RWPE2 (cell line): ENCODE measurements around the gene IRF2.

Experiments
- ATAC-seq: fragments of 200-7000 bp; cut with Tn5 transposase; 3 replicates; pipeline ENCODE4 v1.9.1; 2021; ENCODE audit warnings: low read depth
- DNase-seq: peaks from one replicate; pipeline ENCODE4 v3.0.0-alpha.2; 2020; ENCODE audit warnings: low spot score
- H3K27ac ChIP-seq: fragments of 450-650 bp; 2 replicates; pipeline ENCODE4 v1.5.1; 2017; ENCODE audit warnings: mild to moderate bottlenecking; ENCODE audit not compliant: poor library complexity, severe bottlenecking
- H3K27me3 ChIP-seq: fragments of 250-450 bp; sonication (Bioruptor Pico); 2 replicates; pipeline ENCODE4 v1.5.1; 2021; ENCODE audit warnings: mild to moderate bottlenecking, moderate library complexity; ENCODE audit not compliant: insufficient read depth, poor library complexity, severe bottlenecking
- H3K36me3 ChIP-seq: fragments of 250-450 bp; sonication (Bioruptor Pico); 2 replicates; pipeline ENCODE4 v1.5.1; 2020; ENCODE audit warnings: low read depth, mild to moderate bottlenecking, moderate library complexity
- H3K4me1 ChIP-seq: fragments of 250-450 bp; sonication (Bioruptor Pico); 2 replicates; pipeline ENCODE4 v1.5.1; 2021; ENCODE audit warnings: mild to moderate bottlenecking, moderate library complexity; ENCODE audit not compliant: insufficient read depth, poor library complexity, severe bottlenecking
- H3K4me3 ChIP-seq: fragments of 250-450 bp; sonication (Bioruptor Pico); 2 replicates; pipeline ENCODE4 v1.5.1; 2021; ENCODE audit warnings: mild to moderate bottlenecking, moderate library complexity; ENCODE audit not compliant: severe bottlenecking
- H3K9me3 ChIP-seq: fragments of 250-450 bp; sonication (Bioruptor Pico); 2 replicates; pipeline ENCODE4 v1.5.1; 2021; ENCODE audit warnings: mild to moderate bottlenecking, moderate library complexity; ENCODE audit not compliant: severe bottlenecking
- CTCF ChIP-seq: fragments of 450-650 bp; IDR thresholded peaks from one replicate; pipeline ENCODE4 v1.5.1; 2017; ENCODE audit warnings: mild to moderate bottlenecking, moderate library complexity; ENCODE audit not compliant: poor library complexity, severe bottlenecking

Gene IRF2

GRCh38 chr4:184452740-184453139, 21.6 kb downstream of the IRF2 start:
- Histone ChIP-seq H3K27ac (peak overlapping the region; percentile 41), H3K9me3 (no peaks in the 10 kb centered on the region), H3K27me3 (no peaks in the 10 kb centered on the region), H3K4me3 (no peak overlapping the region), H3K4me1 (peaks cover 30% of the 10 kb centered on the region), H3K36me3 (peaks cover 8% of the 10 kb centered on the region; the same call in 1 of the 2 replicates)
- no peak for TF ChIP-seq CTCF
- DNase-seq (no peak), ATAC-seq (no peak)

GRCh38 chr4:184451726-184452125, 22.6 kb downstream of the IRF2 start:
- ATAC-seq: no peak
- no peak for DNase-seq

GRCh38 chr4:184450743-184451535, 23.4 kb downstream of the IRF2 start:
- Histone ChIP-seq H3K27ac (no peak overlapping the region), H3K4me1 (peaks cover 30% of the 10 kb centered on the region), H3K27me3 (no peaks in the 10 kb centered on the region), H3K36me3 (peaks cover 13% of the 10 kb centered on the region; the same call in 1 of the 2 replicates), H3K9me3 (no peaks in the 10 kb centered on the region), H3K4me3 (no peak overlapping the region)
- DNase-seq (no peak), ATAC-seq (no peak)
- TF ChIP-seq CTCF: no peak

More at GRCh38 chr4:184451726-184452125, 22.6 kb downstream of the IRF2 start:
- Histone ChIP-seq H3K27me3 (no peaks in the 10 kb centered on the region), H3K36me3 (peaks cover 13% of the 10 kb centered on the region; the same call in 1 of the 2 replicates), H3K4me3 (no peak overlapping the region), H3K27ac (no peak overlapping the region), H3K4me1 (peaks cover 30% of the 10 kb centered on the region), H3K9me3 (no peaks in the 10 kb centered on the region)
- no peak for TF ChIP-seq CTCF

GRCh38 chr4:184450045-184450444, 24.3 kb downstream of the IRF2 start:
- Histone ChIP-seq H3K4me3 (no peak overlapping the region), H3K27ac (no peak overlapping the region), H3K36me3 (peaks cover 13% of the 10 kb centered on the region; the same call in 1 of the 2 replicates), H3K9me3 (no peaks in the 10 kb centered on the region), H3K4me1 (peaks cover 30% of the 10 kb centered on the region), H3K27me3 (no peaks in the 10 kb centered on the region)
- ATAC-seq (peak; percentile 52; the same call in 2 of the 3 replicates), DNase-seq (no peak)
- TF ChIP-seq CTCF: no peak

- H3K27me3 ChIP-seq: no peaks in the 10 kb centered on the region
- peaks cover 29% of the 10 kb centered on the region for H3K4me1 ChIP-seq
- no peak overlapping the region for H3K27ac ChIP-seq
- no peak for TF ChIP-seq CTCF
- no peaks in the 10 kb centered on the region for H3K9me3 ChIP-seq
- H3K36me3 ChIP-seq: peaks cover 13% of the 10 kb centered on the region; the same call in 1 of the 2 replicates
- DNase-seq (no peak), ATAC-seq (peak; percentile 22; the same call in 1 of the 3 replicates)
- peak overlapping the region; percentile 10 for H3K4me3 ChIP-seq
Measured at GRCh38 chr4:184448821-184449220, 25.5 kb downstream of the IRF2 start.
